OCI-LY7 (cell line): Measurements from ENCODE around the gene LAMTOR3.

Source experiments
- CTCF ChIP-seq: fragments of 200-600 bp; sonication (generic); conservative IDR thresholded peaks from 2 replicates; pipeline ENCODE4 v1.5.1; 2014; ENCODE audit warnings: mild to moderate bottlenecking, antibody characterized with exemption, low read length, moderate library complexity, mixed read lengths
- EZH2phosphoT487 ChIP-seq: fragments of 200-600 bp; sonication (generic); IDR thresholded peaks from 2 replicates; pipeline ENCODE4 v1.6.1; 2018; ENCODE audit warnings: low read depth, borderline replicate concordance, mild to moderate bottlenecking, mixed run types, antibody characterized with exemption, low read length, moderate library complexity, mixed read lengths

GRCh38 chr4:99844048-99844447 is 50.2 kb downstream of the LAMTOR3 start:
- TF ChIP-seq EZH2phosphoT487: no peak
- no peak for TF ChIP-seq CTCF
